Measurements from ENCODE around the gene ZNF366. TPM values are rescaled to one million over a fixed set of nuclear protein-coding genes. Genes with fewer than 3 reads are reported as not detected.
A peak's percentile ranks its signal among the peaks of the same experiment; 100 is the strongest.

ZNF366 gene
- polyA plus RNA-seq, 1 donor (not counting 4 experiments of a cell fraction or from before 2014, with no cell fraction given), result not detected

DNA sequence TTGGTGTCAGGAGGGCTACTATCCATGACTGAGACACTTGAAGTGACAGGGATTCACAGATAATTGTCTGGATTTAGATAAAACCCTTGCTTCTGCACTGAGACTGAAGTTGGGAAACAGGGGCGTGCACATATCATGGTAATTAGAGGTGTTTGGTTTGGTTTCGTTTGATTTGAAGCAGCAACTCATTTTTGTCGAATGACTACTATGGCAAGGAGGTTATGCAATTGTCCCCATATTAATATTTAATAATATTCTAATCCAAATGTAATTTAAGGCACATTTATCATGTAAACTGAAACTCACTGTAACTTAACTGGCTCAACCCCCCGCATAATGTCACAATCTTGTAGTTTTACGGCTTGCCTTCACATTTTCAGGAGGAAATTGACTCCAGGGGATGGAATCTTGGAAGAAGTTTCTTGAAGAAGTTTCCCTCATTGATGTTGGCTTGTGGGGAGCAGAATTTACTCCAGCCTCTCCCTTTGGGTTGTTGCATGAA is 12.5 kb downstream of the ZNF366 start:
- H3K36me3 ChIP-seq (ENCODE audit: control insufficient read depth in 2 of 2, extremely low read depth in 1 of 2, insufficient read depth in 2 of 2, low read length in 2 of 2), result no peaks in the 10 kb centered on the region
- peak overlapping the region; percentile 37 for H2AFZ ChIP-seq (ENCODE audit: control insufficient read depth, low read length)
- no peaks in the 10 kb centered on the region for H3K79me2 ChIP-seq (ENCODE audit: control insufficient read depth, insufficient read depth, low read length)
- no peaks in the 10 kb centered on the region for H3K27me3 ChIP-seq (ENCODE audit: control insufficient read depth, extremely low read depth, insufficient read depth, low read length)
- dilution Hi-C loops (cut with MboI; ENCODE audit: extremely low pct_ligation_motif_present, low sequenced_read_pairs), result no loop called here
- H3K4me2 ChIP-seq (ENCODE audit: control insufficient read depth, extremely low read depth, insufficient read depth, low read depth, low read length), result peak overlapping the region; percentile 57
- no peak for FAIRE-seq
- H3K4me1 ChIP-seq (ENCODE audit: control insufficient read depth, extremely low read depth, insufficient read depth, low read length), result peaks cover 7% of the 10 kb centered on the region
- no peak overlapping the region for H3K4me3 ChIP-seq (ENCODE audit: control insufficient read depth in 2 of 3, extremely low read depth in 1 of 3, insufficient read depth in 2 of 3, low read depth in 1 of 3, low read length in 3 of 3)
- no peak for TF ChIP-seq EZH2 (IDR thresholded peaks at IDR 0.05; ENCODE audit: low read length)
- TF ChIP-seq, protein P1, sequence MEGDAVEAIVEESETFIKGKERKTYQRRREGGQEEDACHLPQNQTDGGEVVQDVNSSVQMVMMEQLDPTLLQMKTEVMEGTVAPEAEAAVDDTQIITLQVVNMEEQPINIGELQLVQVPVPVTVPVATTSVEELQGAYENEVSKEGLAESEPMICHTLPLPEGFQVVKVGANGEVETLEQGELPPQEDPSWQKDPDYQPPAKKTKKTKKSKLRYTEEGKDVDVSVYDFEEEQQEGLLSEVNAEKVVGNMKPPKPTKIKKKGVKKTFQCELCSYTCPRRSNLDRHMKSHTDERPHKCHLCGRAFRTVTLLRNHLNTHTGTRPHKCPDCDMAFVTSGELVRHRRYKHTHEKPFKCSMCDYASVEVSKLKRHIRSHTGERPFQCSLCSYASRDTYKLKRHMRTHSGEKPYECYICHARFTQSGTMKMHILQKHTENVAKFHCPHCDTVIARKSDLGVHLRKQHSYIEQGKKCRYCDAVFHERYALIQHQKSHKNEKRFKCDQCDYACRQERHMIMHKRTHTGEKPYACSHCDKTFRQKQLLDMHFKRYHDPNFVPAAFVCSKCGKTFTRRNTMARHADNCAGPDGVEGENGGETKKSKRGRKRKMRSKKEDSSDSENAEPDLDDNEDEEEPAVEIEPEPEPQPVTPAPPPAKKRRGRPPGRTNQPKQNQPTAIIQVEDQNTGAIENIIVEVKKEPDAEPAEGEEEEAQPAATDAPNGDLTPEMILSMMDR (optimal IDR thresholded peaks at IDR 0.05 in 1 of 3, IDR thresholded peaks at IDR 0.05 in 1 of 3, conservative IDR thresholded peaks at IDR 0.05 in 1 of 3; ENCODE audit: extremely low read depth in 1 of 3, insufficient read depth in 2 of 3, low read length in 3 of 3), result no peak
- H3K9ac ChIP-seq (ENCODE audit: control insufficient read depth, extremely low read depth, insufficient read depth, low read length), result no peak overlapping the region
- H3K9me3 ChIP-seq (ENCODE audit: control insufficient read depth, low read depth, low read length), result no peaks in the 10 kb centered on the region
- H4K20me1 ChIP-seq (ENCODE audit: control insufficient read depth, extremely low read depth, insufficient read depth, low read length), result no peaks in the 10 kb centered on the region
- no peak overlapping the region for H3K27ac ChIP-seq (ENCODE audit: control insufficient read depth, insufficient read depth, low read length)
- DNase-seq (ENCODE audit: low read depth, low spot score), result no peak
- H3K9me1 ChIP-seq (ENCODE audit: control insufficient read depth, extremely low read depth, insufficient read depth, low read length), result no peaks in the 10 kb centered on the region

DNA sequence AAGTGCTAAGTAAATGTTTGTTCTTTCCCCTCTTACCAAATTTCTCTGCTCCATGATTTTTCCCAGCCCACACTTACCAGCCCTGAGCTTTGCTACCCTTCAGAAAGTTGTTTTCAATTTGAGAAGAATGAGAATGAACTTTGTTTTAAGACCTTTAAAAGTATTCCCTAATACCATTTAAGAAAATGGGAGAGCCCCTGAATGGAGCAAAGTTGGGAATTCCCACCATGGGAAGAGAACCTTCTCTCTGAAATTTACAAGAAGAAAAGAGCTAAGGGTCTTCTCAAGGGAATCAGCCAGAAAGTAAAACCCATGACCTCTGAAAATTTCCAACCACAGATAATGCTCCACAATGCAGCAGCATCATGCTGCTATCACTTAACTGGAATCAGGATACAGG is 17.7 kb downstream of the ZNF366 start:
- H3K27me3 ChIP-seq (ENCODE audit: control insufficient read depth, extremely low read depth, insufficient read depth, low read length), result no peaks in the 10 kb centered on the region
- dilution Hi-C loops (cut with MboI; ENCODE audit: extremely low pct_ligation_motif_present, low sequenced_read_pairs), result no loop called here
- no peak overlapping the region for H2AFZ ChIP-seq (ENCODE audit: control insufficient read depth, low read length)
- DNase-seq (ENCODE audit: low read depth, low spot score), result no peak
- H3K4me1 ChIP-seq (ENCODE audit: control insufficient read depth, extremely low read depth, insufficient read depth, low read length), result peaks cover 30% of the 10 kb centered on the region
- no peak overlapping the region for H3K4me2 ChIP-seq (ENCODE audit: control insufficient read depth, extremely low read depth, insufficient read depth, low read depth, low read length)
- H3K79me2 ChIP-seq (ENCODE audit: control insufficient read depth, insufficient read depth, low read length), result no peaks in the 10 kb centered on the region
- no peaks in the 10 kb centered on the region for H3K9me3 ChIP-seq (ENCODE audit: control insufficient read depth, low read depth, low read length)
- no peak for FAIRE-seq
- H3K27ac ChIP-seq (ENCODE audit: control insufficient read depth, insufficient read depth, low read length), result no peak overlapping the region
- H3K36me3 ChIP-seq (ENCODE audit: control insufficient read depth in 2 of 2, extremely low read depth in 1 of 2, insufficient read depth in 2 of 2, low read length in 2 of 2), result no peaks in the 10 kb centered on the region
- TF ChIP-seq, protein P1 (optimal IDR thresholded peaks at IDR 0.05 in 1 of 3, IDR thresholded peaks at IDR 0.05 in 1 of 3, conservative IDR thresholded peaks at IDR 0.05 in 1 of 3; ENCODE audit: extremely low read depth in 1 of 3, insufficient read depth in 2 of 3, low read length in 3 of 3), result no peak
- no peak for TF ChIP-seq EZH2 (IDR thresholded peaks at IDR 0.05; ENCODE audit: low read length)
- no peaks in the 10 kb centered on the region for H3K9me1 ChIP-seq (ENCODE audit: control insufficient read depth, extremely low read depth, insufficient read depth, low read length)
- no peak overlapping the region for H3K4me3 ChIP-seq (ENCODE audit: control insufficient read depth in 2 of 3, extremely low read depth in 1 of 3, insufficient read depth in 2 of 3, low read depth in 1 of 3, low read length in 3 of 3)
- H3K9ac ChIP-seq (ENCODE audit: control insufficient read depth, extremely low read depth, insufficient read depth, low read length), result no peak overlapping the region
- H4K20me1 ChIP-seq (ENCODE audit: control insufficient read depth, extremely low read depth, insufficient read depth, low read length), result no peaks in the 10 kb centered on the region

Data from keratinocyte (primary cell).